GM10847 (cell line): ENCODE results near the gene PARD3.

Source experiments
- POLR2A ChIP-seq: IDR thresholded peaks from 2 replicates; pipeline ENCODE4 v1.6.1; 2011; ENCODE audit not compliant: insufficient read length; ENCODE audit errors: extremely low read depth

The PARD3 gene

GRCh38 chr10:34506786-34507185 lies 308.3 kb downstream of the PARD3 start:
- no peak for TF ChIP-seq POLR2A

GRCh38 chr10:34505338-34505737 lies 309.8 kb downstream of the PARD3 start:
- TF ChIP-seq POLR2A: no peak

GRCh38 chr10:34504534-34504933 lies 310.6 kb downstream of the PARD3 start:
- no peak for TF ChIP-seq POLR2A

GRCh38 chr10:34503704-34504103 lies 311.4 kb downstream of the PARD3 start:
- no peak for TF ChIP-seq POLR2A

- TF ChIP-seq POLR2A: no peak
These were observed 315.4 kb downstream of the PARD3 start for GRCh38 chr10:34499612-34500279.

- no peak for TF ChIP-seq POLR2A
These were observed 316.3 kb downstream of the PARD3 start for GRCh38 chr10:34498821-34499220.

- TF ChIP-seq POLR2A: no peak
These were observed 319.2 kb downstream of the PARD3 start for GRCh38 chr10:34495938-34496337.

- no peak for TF ChIP-seq POLR2A
These were observed 321.1 kb downstream of the PARD3 start for GRCh38 chr10:34494012-34494411.

GRCh38 chr10:34492081-34492480 lies 323.0 kb downstream of the PARD3 start:
- no peak for TF ChIP-seq POLR2A

GRCh38 chr10:34491678-34492077 lies 323.4 kb downstream of the PARD3 start:
- no peak for TF ChIP-seq POLR2A

GRCh38 chr10:34489973-34490745 lies 324.9 kb downstream of the PARD3 start:
- no peak for TF ChIP-seq POLR2A

GRCh38 chr10:34489411-34489810 lies 325.7 kb downstream of the PARD3 start:
- no peak for TF ChIP-seq POLR2A

- TF ChIP-seq POLR2A: no peak
These were observed 326.5 kb downstream of the PARD3 start for GRCh38 chr10:34488476-34489130.

GRCh38 chr10:34486008-34486407 lies 329.1 kb downstream of the PARD3 start:
- TF ChIP-seq POLR2A: no peak

GRCh38 chr10:34484164-34484563 lies 330.9 kb downstream of the PARD3 start:
- no peak for TF ChIP-seq POLR2A

GRCh38 chr10:34480345-34480744 lies 334.8 kb downstream of the PARD3 start:
- no peak for TF ChIP-seq POLR2A
